GM13976 (cell line): Measurements from ENCODE around the gene PITPNB.

Experiments used
- DNase-seq: peaks from one replicate; pipeline ENCODE4 v3.0.0; 2012; ENCODE audit warnings: low spot score
- CTCF ChIP-seq: IDR thresholded peaks from 2 replicates; pipeline ENCODE4 v1.5.1; 2012; ENCODE audit warnings: borderline replicate concordance, mild to moderate bottlenecking; ENCODE audit not compliant: insufficient read depth; ENCODE audit errors: extremely low read depth, missing control alignments, control extremely low read depth
- in situ Hi-C: fragments of 300-500 bp; cut with MboI; formaldehyde crosslinking; loops from one replicate; pipeline ENCODE4 v1.12.0; 2022; ENCODE audit warnings: low sequenced_read_pairs, mixed read lengths, inconsistent platforms; ENCODE audit not compliant: unreplicated experiment

PITPNB gene

DNA sequence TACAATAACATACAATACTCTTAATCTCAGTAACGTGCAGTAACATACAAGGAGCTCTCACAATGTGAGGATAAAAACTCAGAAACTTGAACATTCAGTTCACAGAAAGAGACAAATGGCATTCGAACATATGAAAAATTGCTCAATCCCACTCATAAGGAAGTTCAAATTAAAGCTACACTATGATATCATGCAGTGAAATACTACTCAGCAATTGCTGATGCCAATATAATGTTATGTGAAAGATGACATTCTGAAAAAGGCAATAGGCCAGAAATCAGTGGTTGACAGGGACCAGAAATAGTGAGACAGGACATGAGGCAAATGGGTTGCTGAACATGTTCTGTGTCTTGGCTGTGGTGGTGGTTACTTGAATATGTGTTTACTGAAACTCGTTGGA is 33.7 kb upstream of the PITPNB start:
- no peak for TF ChIP-seq CTCF
- in situ Hi-C loops, result no loop called here
- no peak for DNase-seq

DNA sequence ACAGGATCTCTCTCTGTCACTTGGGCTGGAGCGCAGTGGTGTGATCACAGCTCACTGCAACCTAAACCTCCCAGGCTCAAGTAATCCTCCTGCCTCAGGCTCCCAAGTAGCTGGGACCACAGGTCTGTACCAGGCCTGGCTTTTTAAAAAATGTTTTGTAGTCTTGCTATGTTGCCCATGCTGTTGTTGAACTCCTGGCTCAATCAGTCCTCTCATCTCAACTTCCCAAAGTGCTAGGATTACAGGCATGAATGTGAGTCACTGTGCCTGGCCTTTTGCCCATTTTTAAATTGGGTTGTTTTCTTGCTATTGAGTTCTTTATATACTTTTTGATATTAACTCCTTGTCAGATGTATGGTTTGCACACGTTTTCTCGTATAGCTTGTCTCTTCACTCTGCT is 33.0 kb upstream of the PITPNB start:
- no peak for DNase-seq

GRCh38 chr22:27949421-27949820 is 30.4 kb upstream of the PITPNB start:
- no peak for DNase-seq
- in situ Hi-C loops, result no loop called here

More for the DNA sequence above, 33.0 kb upstream of the PITPNB start:
- in situ Hi-C loops, result no loop called here
- no peak for TF ChIP-seq CTCF

DNA sequence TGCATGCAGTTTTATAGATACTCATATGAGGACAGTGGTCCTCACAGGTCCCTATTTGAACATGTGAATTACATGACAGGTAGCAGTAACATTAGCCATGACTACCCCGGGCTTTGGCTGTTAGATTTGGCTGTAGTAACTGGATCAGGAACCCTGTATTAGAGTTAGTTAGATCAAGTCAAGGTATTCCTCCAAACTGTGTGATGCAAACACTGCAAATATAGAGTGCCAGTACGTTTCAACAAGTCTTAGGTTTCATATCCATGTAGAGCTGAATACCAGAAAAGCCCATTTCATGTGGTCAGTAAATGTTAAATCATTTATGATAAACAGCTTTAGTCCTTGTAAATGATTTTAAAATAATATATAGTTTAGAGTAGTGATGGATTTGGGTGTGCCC is 29.5 kb upstream of the PITPNB start:
- TF ChIP-seq CTCF, result no peak
- no peak for DNase-seq
- in situ Hi-C loops, result no loop called here

More at GRCh38 chr22:27949421-27949820, 30.4 kb upstream of the PITPNB start:
- TF ChIP-seq CTCF, result no peak

GRCh38 chr22:27947448-27947847 is 28.4 kb upstream of the PITPNB start:
- in situ Hi-C loops, result no loop called here
- TF ChIP-seq CTCF, result no peak
- no peak for DNase-seq

GRCh38 chr22:27941143-27941542 is 22.1 kb upstream of the PITPNB start:
- in situ Hi-C loops, result no loop called here

More at GRCh38 chr22:27941143-27941542, 22.1 kb upstream of the PITPNB start:
- no peak for DNase-seq
- no peak for TF ChIP-seq CTCF
